ENCODE results near the gene KLHDC3.

- TF ChIP-seq POLR2A (IDR thresholded peaks at IDR 0.05; ENCODE audit: low read depth, low read length) (no peak), POLR2AphosphoS5 (IDR thresholded peaks at IDR 0.05; ENCODE audit: low read depth, low read length) (no peak), TAF1 (IDR thresholded peaks at IDR 0.05; ENCODE audit: low read depth, low read length) (no peak), POU2F2 (IDR thresholded peaks at IDR 0.05; ENCODE audit: low read depth, low read length) (no peak), SPI1 (IDR thresholded peaks at IDR 0.05; ENCODE audit: low read depth, low read length) (no peak)
These were observed 46.9 kb downstream of the KLHDC3 start for GRCh38 chr6:43060755-43061633.

Measured in GM12891 (cell line).